ENCODE data around the gene SEMA3A. TPM values are rescaled to one million over a fixed set of nuclear protein-coding genes. Genes with fewer than 3 reads are reported as not detected.

The SEMA3A gene
- total and polyA plus RNA-seq, 2 of the 4 experiments (the other 2 are of a cell fraction) = 31.2 to 213 TPM

DNA sequence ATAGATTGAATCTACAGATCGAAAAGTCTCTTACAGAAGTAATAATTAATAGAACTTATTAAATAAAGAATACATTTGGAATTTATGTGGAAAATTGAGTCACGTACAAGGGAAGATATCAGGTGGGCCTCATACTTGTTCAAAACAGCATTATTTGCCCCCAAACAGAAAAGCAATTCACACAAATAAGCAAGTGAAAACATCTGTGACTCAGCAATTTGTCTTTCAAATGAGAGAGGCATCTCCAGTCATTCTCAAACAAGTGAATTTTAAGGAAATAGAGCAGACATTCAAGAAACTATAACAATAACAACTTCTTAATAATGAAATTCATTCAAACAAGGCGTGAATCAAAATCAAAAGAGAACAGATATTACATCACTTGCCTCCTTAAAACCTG, 50.1 kb downstream of the SEMA3A start:
- Histone ChIP-seq H4K91ac (ENCODE audit: insufficient read depth, low read depth, low read length) (no peak overlapping the region), H4K20me1 (ENCODE audit: insufficient read depth, low read length) (peaks cover 7% of the 10 kb centered on the region), H3K9me1 (ENCODE audit: insufficient read depth, low read length) (peaks cover 4% of the 10 kb centered on the region; the same call in 1 of the 2 replicates), H2BK15ac (ENCODE audit: low read depth, low read length) (no peak overlapping the region; the same call in 2 of the 3 replicates), H2AFZ (replicated peaks; ENCODE audit: low read length, poor library complexity) (no peak overlapping the region), H3K9me3 (ENCODE audit: control insufficient read depth, insufficient read depth, low read length) (no peaks in the 10 kb centered on the region), H3K9ac (ENCODE audit: low read depth, low read length) (no peak overlapping the region; the same call in 1 of the 2 replicates), H2BK5ac (ENCODE audit: low read depth, low read length, poor library complexity, severe bottlenecking) (peak overlapping the region; percentile 86), H2AK5ac (ENCODE audit: low read depth, low read length) (no peak overlapping the region), H3K23ac (ENCODE audit: low read depth, low read length) (no peak overlapping the region), H3K18ac (ENCODE audit: low read depth, low read length) (peak overlapping the region; percentile 70), H3K4me1 (ENCODE audit: control insufficient read depth, insufficient read depth, low read length) (peaks cover 16% of the 10 kb centered on the region), H2BK120ac (ENCODE audit: low read depth, low read length) (no peak overlapping the region), H3K27ac (ENCODE audit: insufficient read depth, low read length) (no peak overlapping the region; the same call in 1 of the 2 replicates), H3K4me2 (ENCODE audit: low read depth, low read length) (no peak overlapping the region), H3K27me3 (ENCODE audit: control insufficient read depth, insufficient read depth, low read length) (no peaks in the 10 kb centered on the region), H4K8ac (ENCODE audit: low read depth in 2 of 2, low read length in 2 of 2) (no peak overlapping the region), H3K14ac (replicated peaks; ENCODE audit: low read depth, low read length) (0 out of 2 replicates have a peak overlapping the region, but pooled peaks have one; percentile 64), H3K56ac (ENCODE audit: extremely low read depth, insufficient read depth, low read length) (no peak overlapping the region), H3K4ac (ENCODE audit: low read depth, low read length) (no peak overlapping the region; the same call in 1 of the 2 replicates), H2BK20ac (ENCODE audit: low read depth, low read length) (no peak overlapping the region), H2AK9ac (replicated peaks; ENCODE audit: low read depth, low read length, poor library complexity) (no peak overlapping the region), H3K36me3 (ENCODE audit: control insufficient read depth, insufficient read depth, low read length) (no peaks in the 10 kb centered on the region; the same call in 1 of the 2 replicates), H3K79me1 (ENCODE audit: low read depth in 1 of 2, low read length in 2 of 2) (peaks cover 17 to 73% of the 10 kb centered on the region in 2 experiments), H4K5ac (ENCODE audit: low read depth, low read length) (peak overlapping the region; percentile 71; the same call in 1 of the 2 replicates), H3K4me3 (ENCODE audit: insufficient read depth, low read depth, low read length) (no peak overlapping the region)
- no TSS peak for BruUV-seq (replicated peaks)
- CTCF ChIA-PET = no interaction called here
- TF ChIP-seq POLR2A (IDR thresholded peaks at IDR 0.05; ENCODE audit: low read depth, low read length) (no peak), MXI1 (IDR thresholded peaks at IDR 0.05; ENCODE audit: borderline replicate concordance, low read depth, low read length) (no peak), CHD1 (IDR thresholded peaks at IDR 0.05; ENCODE audit: low read depth, low read length) (no peak), CEBPB (IDR thresholded peaks at IDR 0.05; ENCODE audit: low read depth, low read length) (no peak), RFX5 (IDR thresholded peaks at IDR 0.05; ENCODE audit: low read depth, low read length) (no peak), MAFK (IDR thresholded peaks at IDR 0.05; ENCODE audit: low read depth, low read length) (peak; percentile 62), NFE2L2 (IDR thresholded peaks at IDR 0.05; ENCODE audit: low read depth, low read length) (peak; percentile 94)
- intact Hi-C loops (cut with micrococcal nuclease) = no loop called here
- POLR2A ChIA-PET (ENCODE audit: unreplicated experiment) = interaction anchor here (0.7 kb wide), 1 partner anchor 45 kb away, joined by 3 read pairs; no protein-coding TSS in a partner anchor
- no peak for ATAC-seq (ENCODE audit: low read depth)
- dilution Hi-C loops (cut with HindIII; ENCODE audit: low sequenced_read_pairs, unreplicated experiment) = no loop called here
- in situ Hi-C loops (cut with MboI; ENCODE audit: low sequenced_read_pairs) = no loop called here
- DNase-seq = peak; percentile 28
- no CpG with 5 or more reads among the region's 3 CpGs for WGBS, 2 experiments (ENCODE audit: extremely low coverage in 2 of 2, insufficient read length in 1 of 2)
